ENCODE measurements around the gene C11orf91. TPM values are rescaled to one million over a fixed set of nuclear protein-coding genes. Genes with fewer than 3 reads are reported as not detected.
A peak's percentile ranks its signal among the peaks of the same experiment; 100 is the strongest.

C11orf91 gene
- total RNA-seq, 1 donor from 2014 or later: not detected

- H3K36me3 ChIP-seq: no peaks in the 10 kb centered on the region
- H3K27me3 ChIP-seq: no peaks in the 10 kb centered on the region
- no peaks in the 10 kb centered on the region for H4K20me1 ChIP-seq (ENCODE audit: low read depth)
- H3K9me3 Mint-ChIP-seq: no peaks in the 10 kb centered on the region
- H3K9ac ChIP-seq: no peak overlapping the region
- H3K36me3 Mint-ChIP-seq: no peaks in the 10 kb centered on the region
- no peak overlapping the region for H3K27ac ChIP-seq
- H3K4me3 ChIP-seq: no peak overlapping the region
- TF ChIP-seq, protein P1, sequence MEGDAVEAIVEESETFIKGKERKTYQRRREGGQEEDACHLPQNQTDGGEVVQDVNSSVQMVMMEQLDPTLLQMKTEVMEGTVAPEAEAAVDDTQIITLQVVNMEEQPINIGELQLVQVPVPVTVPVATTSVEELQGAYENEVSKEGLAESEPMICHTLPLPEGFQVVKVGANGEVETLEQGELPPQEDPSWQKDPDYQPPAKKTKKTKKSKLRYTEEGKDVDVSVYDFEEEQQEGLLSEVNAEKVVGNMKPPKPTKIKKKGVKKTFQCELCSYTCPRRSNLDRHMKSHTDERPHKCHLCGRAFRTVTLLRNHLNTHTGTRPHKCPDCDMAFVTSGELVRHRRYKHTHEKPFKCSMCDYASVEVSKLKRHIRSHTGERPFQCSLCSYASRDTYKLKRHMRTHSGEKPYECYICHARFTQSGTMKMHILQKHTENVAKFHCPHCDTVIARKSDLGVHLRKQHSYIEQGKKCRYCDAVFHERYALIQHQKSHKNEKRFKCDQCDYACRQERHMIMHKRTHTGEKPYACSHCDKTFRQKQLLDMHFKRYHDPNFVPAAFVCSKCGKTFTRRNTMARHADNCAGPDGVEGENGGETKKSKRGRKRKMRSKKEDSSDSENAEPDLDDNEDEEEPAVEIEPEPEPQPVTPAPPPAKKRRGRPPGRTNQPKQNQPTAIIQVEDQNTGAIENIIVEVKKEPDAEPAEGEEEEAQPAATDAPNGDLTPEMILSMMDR (IDR thresholded peaks at IDR 0.05): peak; percentile 92
- TF ChIP-seq EZH2 (IDR thresholded peaks at IDR 0.05): no peak
- H3K9me3 ChIP-seq (ENCODE audit: low read depth): no peaks in the 10 kb centered on the region
- H3K27me3 Mint-ChIP-seq (ENCODE audit: insufficient read depth, low read depth): peaks cover 9% of the 10 kb centered on the region
- H3F3A ChIP-seq (ENCODE audit: low read depth): peaks cover 15% of the 10 kb centered on the region
- H3K4me1 ChIP-seq: peaks cover 36% of the 10 kb centered on the region
- no peak overlapping the region for H3K27ac Mint-ChIP-seq
- no peaks in the 10 kb centered on the region for H3K79me2 ChIP-seq (ENCODE audit: low read depth)
- H3K4me1 Mint-ChIP-seq: peaks cover 35% of the 10 kb centered on the region
- H3K4me3 Mint-ChIP-seq: no peak overlapping the region
- H3K4me2 ChIP-seq: no peak overlapping the region
- DNase-seq (ENCODE audit: low spot score): peak; percentile 75
- H2AFZ ChIP-seq (replicated peaks): peak overlapping the region; percentile 46
Observed at GRCh38 chr11:33687733-33688479, 12.7 kb downstream of the C11orf91 start.

DNA sequence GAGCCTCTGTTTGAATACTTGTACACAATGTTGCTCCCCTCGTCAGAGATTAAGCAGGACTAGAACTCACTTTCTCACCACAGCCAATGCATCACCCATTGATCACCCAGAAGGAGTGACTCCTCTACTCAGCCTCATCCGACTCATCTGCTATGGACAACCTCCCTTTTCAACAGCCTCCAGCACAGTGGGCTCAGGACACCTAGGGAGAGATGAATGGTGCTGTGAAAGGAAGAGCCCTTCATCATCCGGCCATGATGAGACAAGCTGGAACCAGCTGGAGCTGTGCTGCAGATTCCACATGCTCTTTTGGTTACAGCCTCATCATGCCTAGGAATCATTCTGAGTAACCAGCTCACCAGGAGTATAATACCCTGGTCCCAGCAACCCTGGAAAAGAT is 15.5 kb downstream of the C11orf91 start:
- no peak for DNase-seq (ENCODE audit: low spot score)
- H4K20me1 ChIP-seq (ENCODE audit: low read depth): no peaks in the 10 kb centered on the region
- H3K27ac ChIP-seq: no peak overlapping the region
- Mint-ChIP-seq H3K9me3 (no peaks in the 10 kb centered on the region), H3K4me3 (no peak overlapping the region), H3K27me3 (ENCODE audit: insufficient read depth, low read depth) (peaks cover 6% of the 10 kb centered on the region), H3K4me1 (peaks cover 18% of the 10 kb centered on the region), H3K36me3 (no peaks in the 10 kb centered on the region), H3K27ac (no peak overlapping the region)
- H3K4me3 ChIP-seq: no peak overlapping the region
- peaks cover 15% of the 10 kb centered on the region for H3F3A ChIP-seq (ENCODE audit: low read depth)
- no peaks in the 10 kb centered on the region for H3K27me3 ChIP-seq
- no peaks in the 10 kb centered on the region for H3K9me3 ChIP-seq (ENCODE audit: low read depth)
- H3K9ac ChIP-seq: no peak overlapping the region
- no peak overlapping the region for H3K4me2 ChIP-seq
- TF ChIP-seq EZH2phosphoT487 (IDR thresholded peaks at IDR 0.05) (no peak), EZH2 (IDR thresholded peaks at IDR 0.05) (no peak)
- no peaks in the 10 kb centered on the region for H3K36me3 ChIP-seq
- H3K4me1 ChIP-seq: peaks cover 20% of the 10 kb centered on the region
- no peak overlapping the region for H2AFZ ChIP-seq (replicated peaks)
- H3K79me2 ChIP-seq (ENCODE audit: low read depth): no peaks in the 10 kb centered on the region

DNA sequence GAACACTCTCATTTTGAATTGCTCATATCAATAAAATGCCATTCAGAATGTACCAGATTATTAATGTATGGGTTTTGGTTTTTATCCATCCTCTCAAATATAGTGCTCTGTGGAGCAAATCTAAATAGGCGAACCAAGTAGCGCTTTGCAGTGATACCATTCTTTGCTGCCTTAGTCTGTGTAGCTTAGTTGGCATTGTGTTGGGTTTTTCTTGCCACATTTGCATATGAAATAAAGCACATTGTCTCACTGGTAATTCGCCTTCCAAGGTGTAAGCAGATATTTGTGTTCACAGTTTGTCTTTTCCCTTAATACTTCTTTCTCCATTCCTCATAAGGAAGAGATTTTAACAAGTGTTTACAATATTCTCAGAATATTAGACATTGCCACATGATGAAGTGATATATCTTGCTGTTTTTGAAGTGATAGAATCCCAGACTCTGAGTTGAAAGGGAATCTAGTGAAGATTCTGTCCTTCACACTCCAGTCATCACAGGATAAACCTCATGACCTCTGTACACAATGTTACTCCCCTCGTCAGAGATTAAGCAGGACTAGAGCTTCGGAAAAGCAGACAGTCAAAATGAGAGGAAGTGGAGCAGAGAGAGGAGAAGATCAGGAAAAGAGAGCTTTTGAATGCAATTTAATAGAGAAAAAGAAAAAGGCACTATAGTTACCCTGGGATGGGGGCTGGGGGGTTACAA is 16.5 kb downstream of the C11orf91 start:
- H2AFZ ChIP-seq (replicated peaks): no peak overlapping the region
- H3K27me3 ChIP-seq: no peaks in the 10 kb centered on the region
- H4K20me1 ChIP-seq (ENCODE audit: low read depth): no peaks in the 10 kb centered on the region
- peak; percentile 37 for DNase-seq (ENCODE audit: low spot score)
- Mint-ChIP-seq H3K27me3 (ENCODE audit: insufficient read depth, low read depth) (peaks cover 6% of the 10 kb centered on the region), H3K4me3 (no peak overlapping the region), H3K9me3 (peaks cover under 1% of the 10 kb centered on the region), H3K4me1 (peaks cover 18% of the 10 kb centered on the region), H3K27ac (no peak overlapping the region), H3K36me3 (no peaks in the 10 kb centered on the region)
- TF ChIP-seq, protein P1 (IDR thresholded peaks at IDR 0.05): no peak
- no peak for TF ChIP-seq EZH2 (IDR thresholded peaks at IDR 0.05)
- TF ChIP-seq EZH2phosphoT487 (IDR thresholded peaks at IDR 0.05): no peak
- H3F3A ChIP-seq (ENCODE audit: low read depth): peaks cover 15% of the 10 kb centered on the region
- H3K27ac ChIP-seq: no peak overlapping the region
- H3K4me3 ChIP-seq: no peak overlapping the region
- H3K9me3 ChIP-seq (ENCODE audit: low read depth): no peaks in the 10 kb centered on the region
- no peaks in the 10 kb centered on the region for H3K36me3 ChIP-seq
- H3K79me2 ChIP-seq (ENCODE audit: low read depth): no peaks in the 10 kb centered on the region
- peaks cover 20% of the 10 kb centered on the region for H3K4me1 ChIP-seq
- no peak overlapping the region for H3K9ac ChIP-seq
- peak overlapping the region; percentile 56 for H3K4me2 ChIP-seq

DNA sequence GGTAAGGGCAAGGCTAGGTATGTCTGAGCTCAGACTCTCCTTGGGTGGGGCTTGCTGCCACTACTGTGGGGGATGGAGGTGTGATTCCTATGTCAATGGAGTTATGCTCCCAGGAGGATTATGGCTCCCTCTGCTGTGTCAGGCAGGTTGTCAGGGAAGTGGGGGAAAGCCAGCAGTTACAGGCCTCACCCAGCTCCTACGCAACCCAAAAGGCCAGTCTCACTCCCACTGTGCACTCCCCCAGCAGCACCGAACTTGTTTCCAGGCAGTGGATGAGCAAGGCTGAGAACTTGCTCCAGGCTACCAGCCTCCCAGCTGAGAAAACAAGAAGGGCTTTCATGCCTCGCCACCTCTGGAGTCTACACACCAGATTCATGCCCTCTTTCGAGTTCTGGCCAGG is 18.2 kb downstream of the C11orf91 start:
- H3K27ac ChIP-seq: no peak overlapping the region
- Mint-ChIP-seq H3K27ac (no peak overlapping the region), H3K4me3 (no peak overlapping the region), H3K36me3 (peaks cover 4% of the 10 kb centered on the region), H3K9me3 (peaks cover 12% of the 10 kb centered on the region), H3K27me3 (ENCODE audit: insufficient read depth, low read depth) (peaks cover 4% of the 10 kb centered on the region), H3K4me1 (peaks cover 16% of the 10 kb centered on the region)
- H4K20me1 ChIP-seq (ENCODE audit: low read depth): no peaks in the 10 kb centered on the region
- H3K9ac ChIP-seq: no peak overlapping the region
- H2AFZ ChIP-seq (replicated peaks): no peak overlapping the region
- no peak overlapping the region for H3K4me3 ChIP-seq
- no peak for DNase-seq (ENCODE audit: low spot score)
- no peaks in the 10 kb centered on the region for H3K36me3 ChIP-seq
- H3F3A ChIP-seq (ENCODE audit: low read depth): peaks cover 15% of the 10 kb centered on the region
- no peaks in the 10 kb centered on the region for H3K79me2 ChIP-seq (ENCODE audit: low read depth)
- no peaks in the 10 kb centered on the region for H3K9me3 ChIP-seq (ENCODE audit: low read depth)
- H3K4me1 ChIP-seq: peaks cover 20% of the 10 kb centered on the region
- H3K27me3 ChIP-seq: no peaks in the 10 kb centered on the region
- no peak overlapping the region for H3K4me2 ChIP-seq
- TF ChIP-seq, protein P1 (IDR thresholded peaks at IDR 0.05): peak; percentile 9
- TF ChIP-seq EZH2phosphoT487 (IDR thresholded peaks at IDR 0.05): no peak
- no peak for TF ChIP-seq EZH2 (IDR thresholded peaks at IDR 0.05)

All from neural progenitor cell (in vitro differentiated cells).